Thymus (tissue), 11 donors: ENCODE data around the gene SUGCT. TPM values are rescaled to one million over a fixed set of nuclear protein-coding genes. Genes with fewer than 3 reads are reported as not detected.
A peak's percentile ranks its signal among the peaks of the same experiment; 100 is the strongest.

Experiments
- DNase-seq, 9 donors: peaks; one replicate each; pipeline ENCODE4 v3.0.0-alpha.2; 2013; ENCODE audit warnings: low spot score in 9 of 9, low read depth in 6 of 9, missing footprints in 1 of 9
- H3K27ac ChIP-seq, 2 donors: one replicate each; pipeline ENCODE4 v1.5.1; 2013; ENCODE audit warnings: control low read depth in 1 of 2, low read depth in 1 of 2, low read length in 1 of 2, mild to moderate bottlenecking in 1 of 2, moderate library complexity in 1 of 2
- H3K27me3 ChIP-seq, 2 donors: one replicate each; pipeline ENCODE4 v1.5.1; 2013; ENCODE audit warnings: low read length in 1 of 2; ENCODE audit not compliant: control insufficient read depth in 2 of 2, insufficient read depth in 1 of 2
- H3K36me3 ChIP-seq, 2 donors: one replicate each; pipeline ENCODE4 v1.5.1; 2013; ENCODE audit warnings: low read length in 1 of 2, mild to moderate bottlenecking in 1 of 2, moderate library complexity in 1 of 2; ENCODE audit not compliant: control insufficient read depth in 2 of 2, insufficient read depth in 2 of 2
- H3K4me1 ChIP-seq, 2 donors: one replicate each; pipeline ENCODE4 v1.5.1; 2013; ENCODE audit warnings: low read length in 2 of 2; ENCODE audit not compliant: control insufficient read depth in 2 of 2, insufficient read depth in 2 of 2
- H3K4me3 ChIP-seq, 2 donors: one replicate each; pipeline ENCODE4 v1.5.1; 2013; ENCODE audit warnings: low read length in 2 of 2, control low read depth in 1 of 2, mild to moderate bottlenecking in 1 of 2
- H3K9me3 ChIP-seq, 2 donors: one replicate each; pipeline ENCODE4 v1.5.1; 2013; ENCODE audit warnings: low read length in 1 of 2, mild to moderate bottlenecking in 1 of 2; ENCODE audit not compliant: control insufficient read depth in 2 of 2, insufficient read depth in 1 of 2
- WGBS: extraction: QIAGEN DNeasy Blood & Tissue Kit; methylation state at CpG from one replicate; pipeline ENCODE4 v1.1.7; 2013; 5-methylcytosine and 5-hydroxymethylcytosine counted together
- polyA plus RNA-seq: library from polyadenylated mRNA; stranded (reverse); fragments of 200-250 nt; gene quantifications from one replicate; pipeline ENCODE4 v1.2.3, GENCODE V29; 2013
- total RNA-seq: library from RNA; stranded (reverse); fragments of 120-200 nt; gene quantifications from one replicate; pipeline ENCODE4 v1.2.4, GENCODE V29; 2013
- donor health status: healthy.

SUGCT gene
- total and polyA plus RNA-seq, 2 donors = 1.6 to 5.5 TPM

DNA sequence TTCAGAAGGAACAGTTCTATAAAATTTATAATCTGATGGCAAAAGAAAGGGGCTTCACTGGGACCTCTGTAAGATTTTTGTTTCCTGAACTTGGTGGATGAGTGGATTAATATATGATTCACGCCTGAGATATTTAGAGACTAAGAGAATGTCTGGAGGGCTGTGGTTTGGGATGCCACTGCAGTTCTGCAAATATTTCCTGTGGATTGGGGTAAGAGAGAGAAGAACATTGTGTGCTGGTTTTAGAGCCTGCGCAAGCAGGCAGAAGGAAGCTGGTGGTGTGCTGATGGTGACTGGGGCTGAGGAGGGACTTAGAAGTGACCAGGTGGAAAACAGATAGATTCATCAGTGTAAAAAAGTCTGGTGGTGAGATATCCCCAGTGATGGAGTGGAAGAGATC, 87.0 kb downstream of the SUGCT start:
- Histone ChIP-seq H3K4me3 (no peak overlapping the region), H3K27me3 (no peaks in the 10 kb centered on the region), H3K9me3 (peaks cover 0 to 5% of the 10 kb centered on the region in 2 donors), H3K4me1 (no peaks in the 10 kb centered on the region), H3K27ac (no peak overlapping the region), H3K36me3 (no peaks in the 10 kb centered on the region)
- WGBS = 35% methylated on average over 2 of the region's 2 CpGs
- no peak for DNase-seq

DNA sequence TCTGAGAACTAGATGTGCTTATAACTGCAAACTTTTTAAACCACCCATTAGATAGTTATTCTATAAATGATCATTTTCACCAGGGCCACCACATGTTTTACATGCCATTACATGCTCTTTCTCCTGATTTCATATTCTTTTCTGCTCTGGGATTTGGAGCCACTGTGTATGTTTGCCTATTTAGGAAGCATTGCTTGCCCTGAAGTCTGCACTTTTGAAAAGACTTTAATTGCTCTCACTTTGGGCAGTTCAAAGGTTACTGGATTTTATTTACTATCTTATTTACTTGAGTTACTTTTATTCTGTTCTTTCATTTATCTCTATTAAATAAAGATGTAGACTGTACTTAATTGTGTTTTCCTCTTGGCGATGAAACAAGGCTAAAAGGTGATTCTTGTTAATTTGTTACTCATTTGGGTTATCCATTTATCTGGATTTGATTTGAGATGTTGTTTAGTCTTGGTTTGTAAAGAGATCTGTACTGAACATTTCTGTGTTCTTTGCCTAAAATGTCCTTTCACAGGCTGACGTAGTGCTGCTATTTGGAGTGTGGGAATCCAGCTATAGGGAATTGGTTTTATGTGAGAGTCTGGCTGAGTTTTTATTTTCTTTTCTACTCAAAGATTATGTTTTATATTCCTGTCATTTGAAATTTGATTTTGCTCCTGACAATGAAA, 88.8 kb downstream of the SUGCT start:
- H3K27me3 ChIP-seq = no peaks in the 10 kb centered on the region
- 93% methylated on average over 2 of the region's 2 CpGs for WGBS
- no peak for DNase-seq
- H3K9me3 ChIP-seq = no peaks in the 10 kb centered on the region
- H3K4me3 ChIP-seq = no peak overlapping the region
- H3K36me3 ChIP-seq = no peaks in the 10 kb centered on the region
- no peak overlapping the region for H3K27ac ChIP-seq
- no peaks in the 10 kb centered on the region for H3K4me1 ChIP-seq

DNA sequence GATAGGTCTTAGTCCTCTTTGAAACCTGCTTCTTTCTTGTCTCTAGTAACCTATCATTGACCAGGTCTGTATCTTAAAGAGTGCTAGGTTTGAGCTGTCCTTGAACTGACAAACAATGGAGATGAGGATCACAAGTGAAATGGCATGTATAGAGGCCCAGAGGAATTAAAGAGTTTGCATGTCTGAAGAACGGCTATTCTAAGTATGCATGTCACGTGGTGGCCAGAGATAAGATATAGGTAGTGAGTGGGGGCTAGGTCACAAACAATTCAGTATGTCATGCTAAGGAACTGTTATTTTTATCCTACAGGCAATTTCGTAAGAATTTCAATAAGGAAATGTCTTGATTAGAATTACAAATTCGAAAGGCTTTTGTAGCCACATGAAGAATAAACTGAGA, 95.3 kb downstream of the SUGCT start:
- 96% methylated on average over 4 of the region's 4 CpGs for WGBS
- peaks cover 0 to 5% of the 10 kb centered on the region in 2 donors for H3K4me1 ChIP-seq
- H3K27ac ChIP-seq = no peak overlapping the region
- H3K36me3 ChIP-seq = no peaks in the 10 kb centered on the region
- DNase-seq = no peak
- no peak overlapping the region for H3K4me3 ChIP-seq
- H3K27me3 ChIP-seq = no peaks in the 10 kb centered on the region
- H3K9me3 ChIP-seq = no peaks in the 10 kb centered on the region

DNA sequence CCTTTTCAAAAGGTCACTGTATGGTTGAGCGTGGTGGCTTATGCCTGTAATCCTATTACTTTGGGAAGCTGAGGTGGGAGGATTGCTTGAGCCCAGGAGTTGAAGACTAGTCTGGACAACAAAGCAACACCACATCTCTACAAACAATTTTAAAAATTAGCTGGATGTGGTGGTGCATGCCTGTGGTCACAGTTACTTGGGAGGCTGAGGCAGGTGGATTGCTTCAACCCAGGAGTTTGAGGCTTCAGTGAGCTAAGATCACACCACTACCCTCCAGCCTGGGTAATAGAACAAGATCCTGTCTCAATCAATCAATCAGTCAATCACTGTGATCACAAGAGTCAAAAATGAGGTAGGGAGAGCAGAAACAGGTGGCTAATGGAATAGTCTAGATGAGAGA, 97.0 kb downstream of the SUGCT start:
- WGBS = 96% methylated on average over 1 of the region's 1 CpG
- H3K36me3 ChIP-seq = no peaks in the 10 kb centered on the region

DNA sequence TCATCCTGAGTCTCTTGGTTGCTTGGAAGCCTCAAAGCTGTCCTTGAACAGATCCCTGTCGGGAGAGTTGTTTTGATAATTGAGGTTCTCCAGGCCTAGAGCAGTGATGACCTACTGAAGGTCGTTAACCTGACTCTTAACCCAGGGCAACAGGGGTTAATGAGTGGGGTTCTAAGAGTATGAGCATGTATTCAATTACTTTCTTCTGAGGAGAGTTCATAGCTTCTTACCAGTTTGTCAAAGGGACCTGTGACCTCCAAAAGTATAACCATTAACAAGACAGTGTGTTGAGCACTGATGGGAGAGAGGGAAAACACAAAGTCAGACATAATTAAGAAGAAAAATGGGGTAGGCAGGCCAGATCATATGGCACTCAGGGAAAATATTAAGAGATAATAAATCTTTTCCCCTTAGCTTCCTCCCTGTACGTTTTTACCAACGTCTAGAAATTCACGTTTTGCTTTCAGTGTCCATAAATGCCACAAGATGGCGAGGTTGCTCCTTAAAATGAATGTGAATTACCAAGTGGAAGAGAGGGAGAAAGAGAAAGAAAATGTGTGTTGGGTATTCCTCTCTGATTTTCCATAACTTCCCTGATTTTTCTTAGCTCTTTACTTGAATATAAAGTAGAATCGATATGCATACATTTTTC, 97.6 kb downstream of the SUGCT start:
- Histone ChIP-seq H3K27ac (no peak overlapping the region), H3K36me3 (no peaks in the 10 kb centered on the region), H3K4me1 (peaks cover 0 to 5% of the 10 kb centered on the region in 2 donors), H3K4me3 (no peak overlapping the region), H3K9me3 (no peaks in the 10 kb centered on the region), H3K27me3 (no peaks in the 10 kb centered on the region)
- WGBS = 31% methylated on average over 7 of the region's 7 CpGs
- DNase-seq = peak in 8 of 9 donors; percentile 10 to 66 (median 30)

More for the DNA sequence above, 97.0 kb downstream of the SUGCT start:
- Histone ChIP-seq H3K27ac (no peak overlapping the region), H3K4me3 (no peak overlapping the region), H3K27me3 (no peaks in the 10 kb centered on the region), H3K4me1 (peaks cover 0 to 5% of the 10 kb centered on the region in 2 donors), H3K9me3 (no peaks in the 10 kb centered on the region)
- DNase-seq = no peak

DNA sequence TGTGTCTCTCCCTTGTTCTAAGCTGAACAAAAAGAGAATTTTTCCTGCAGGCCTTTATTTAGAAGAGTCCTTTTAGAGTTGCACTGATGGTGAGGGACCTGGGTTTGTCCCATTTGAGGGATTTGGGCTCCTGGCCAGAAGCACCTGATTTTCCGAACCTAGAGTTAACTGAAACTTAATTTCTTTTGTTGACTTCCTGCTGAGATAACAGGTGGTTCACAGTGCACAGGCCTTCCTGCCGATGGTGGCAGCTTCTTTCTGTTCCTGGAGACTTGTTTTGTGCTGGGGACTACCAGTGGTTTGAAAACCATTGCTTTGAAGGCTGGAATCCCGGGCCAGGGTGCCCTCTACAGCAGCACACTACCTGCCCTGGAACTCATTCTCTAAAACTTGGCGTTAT, 99.2 kb downstream of the SUGCT start:
- no peaks in the 10 kb centered on the region for H3K27me3 ChIP-seq
- H3K4me3 ChIP-seq = no peak overlapping the region
- H3K9me3 ChIP-seq = no peaks in the 10 kb centered on the region
- 26% methylated on average over 4 of the region's 4 CpGs for WGBS
- H3K36me3 ChIP-seq = no peaks in the 10 kb centered on the region
- peaks cover 0 to 5% of the 10 kb centered on the region in 2 donors for H3K4me1 ChIP-seq
- DNase-seq = peak in 5 of 9 donors; percentile 2 to 53 (median 10)
- no peak overlapping the region for H3K27ac ChIP-seq

DNA sequence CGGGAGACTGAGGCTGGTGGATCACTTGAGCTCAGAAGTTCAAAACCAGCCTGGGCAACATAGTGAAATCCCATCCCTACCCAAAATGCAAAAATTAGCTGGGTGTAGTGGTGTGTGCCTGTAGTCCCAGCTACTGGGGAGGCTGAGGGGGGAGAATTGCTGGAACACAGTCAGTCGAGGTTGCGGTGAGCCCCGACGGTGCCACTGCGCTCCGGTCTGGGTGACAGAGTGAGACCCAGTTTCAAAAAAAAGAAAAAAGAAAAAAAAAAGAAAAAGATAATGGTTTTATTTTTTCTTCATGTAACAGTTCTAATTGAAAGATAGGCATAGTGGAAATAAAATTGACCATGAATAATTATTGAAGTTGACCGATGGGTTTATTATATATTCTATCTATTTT, 99.9 kb downstream of the SUGCT start:
- H3K9me3 ChIP-seq = no peaks in the 10 kb centered on the region
- H3K27me3 ChIP-seq = no peaks in the 10 kb centered on the region
- no peak overlapping the region for H3K27ac ChIP-seq
- H3K4me1 ChIP-seq = peaks cover 0 to 5% of the 10 kb centered on the region in 2 donors
- no peak for DNase-seq
- H3K36me3 ChIP-seq = no peaks in the 10 kb centered on the region
- H3K4me3 ChIP-seq = no peak overlapping the region
- WGBS = 98% methylated on average over 8 of the region's 8 CpGs

DNA sequence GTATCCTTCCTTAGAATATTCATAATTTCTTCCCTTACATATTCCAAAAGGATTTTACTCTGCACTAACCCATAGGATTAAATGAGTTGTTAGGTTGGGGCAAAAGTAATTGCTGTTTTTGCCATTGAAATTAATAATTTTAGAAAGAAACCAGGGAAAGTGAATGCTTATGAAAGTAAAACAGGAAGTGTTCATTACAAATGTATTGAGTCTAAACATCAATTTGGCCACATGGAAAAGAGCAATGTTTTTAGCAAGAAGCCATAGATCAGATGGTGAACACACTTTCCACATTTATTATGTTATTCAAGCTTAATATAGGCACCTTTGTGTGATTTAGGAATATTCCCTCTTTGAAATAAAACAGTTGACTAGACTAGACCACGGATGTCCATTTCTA, 102.9 kb downstream of the SUGCT start:
- Histone ChIP-seq H3K9me3 (no peaks in the 10 kb centered on the region), H3K4me1 (peaks cover 0 to 5% of the 10 kb centered on the region in 2 donors), H3K4me3 (no peak overlapping the region), H3K27ac (no peak overlapping the region), H3K36me3 (no peaks in the 10 kb centered on the region), H3K27me3 (no peaks in the 10 kb centered on the region)
- WGBS = 97% methylated on average over 1 of the region's 1 CpG
- no peak for DNase-seq

DNA sequence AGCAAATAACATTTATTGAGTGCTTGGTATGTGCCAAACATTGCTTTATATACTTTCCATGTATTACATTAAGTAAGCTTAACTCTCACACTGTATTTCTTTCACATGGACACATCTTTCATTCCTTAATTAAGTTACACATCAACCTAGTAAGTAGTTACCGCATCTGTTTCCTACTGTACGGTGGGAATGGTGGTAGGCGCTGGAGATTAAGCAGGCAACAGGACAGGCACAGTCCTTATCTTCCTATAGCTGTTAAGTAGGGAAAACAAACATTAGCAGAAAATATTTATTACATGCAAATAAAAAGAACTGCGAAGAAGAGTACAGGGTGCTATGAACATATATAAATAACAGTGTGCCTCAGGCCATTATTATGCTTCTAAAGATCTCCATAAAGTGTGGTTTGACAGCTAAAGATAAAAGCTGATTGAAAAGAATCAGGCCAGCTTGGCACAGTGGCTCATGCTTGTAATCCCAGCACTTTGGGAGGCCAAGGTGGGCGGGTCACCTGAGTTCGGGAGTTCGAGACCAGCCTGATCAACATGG, 105.0 kb downstream of the SUGCT start:
- 98% methylated on average over 7 of the region's 7 CpGs for WGBS
- Histone ChIP-seq H3K36me3 (no peaks in the 10 kb centered on the region), H3K4me3 (no peak overlapping the region), H3K9me3 (no peaks in the 10 kb centered on the region), H3K4me1 (no peaks in the 10 kb centered on the region), H3K27me3 (no peaks in the 10 kb centered on the region), H3K27ac (no peak overlapping the region)
- no peak for DNase-seq
